Measurements from ENCODE around the gene HUNK. TPM values are rescaled to one million over a fixed set of nuclear protein-coding genes. Genes with fewer than 3 reads are reported as not detected.

HUNK gene
- total and polyA plus RNA-seq, 2 of the 8 experiments (the other 6 are each of a cell fraction or from before 2014, with no cell fraction given), result 1.9 to 10.2 TPM

GRCh38 chr21:31889460-31889859 is 16.6 kb downstream of the HUNK start (continued):
- TF ChIP-seq RNF2 (IDR thresholded peaks at IDR 0.05; ENCODE audit: borderline replicate concordance, low read depth, low read length, missing control alignments, poor library complexity, severe bottlenecking), result no peak
- no peak for TF ChIP-seq KDM1A (IDR thresholded peaks at IDR 0.05; ENCODE audit: borderline replicate concordance, low read length)
